Breast epithelium (tissue), 3 donors: ENCODE results near the gene KIF1B.

Experiments used
- POLR2A ChIP-seq: fragments of 450-650 bp; IDR thresholded peaks from one replicate; pipeline ENCODE4 v1.6.1; 2016; ENCODE audit warnings: antibody characterized with exemption, mild to moderate bottlenecking, moderate library complexity
- POLR2AphosphoS5 ChIP-seq, 3 donors: sonication (generic); formaldehyde crosslinking; IDR thresholded peaks; one replicate each; pipeline ENCODE4 v1.6.1; 2017; ENCODE audit warnings: antibody characterized with exemption in 3 of 3
- TF ChIP-seq, protein P1 (sequence below), 3 donors: fragments of 450-650 bp; IDR thresholded peaks; one replicate each; pipeline ENCODE4 v1.5.1; 2016 to 2017; ENCODE audit warnings: antibody characterized with exemption in 3 of 3, mild to moderate bottlenecking in 3 of 3, moderate library complexity in 3 of 3

DNA sequence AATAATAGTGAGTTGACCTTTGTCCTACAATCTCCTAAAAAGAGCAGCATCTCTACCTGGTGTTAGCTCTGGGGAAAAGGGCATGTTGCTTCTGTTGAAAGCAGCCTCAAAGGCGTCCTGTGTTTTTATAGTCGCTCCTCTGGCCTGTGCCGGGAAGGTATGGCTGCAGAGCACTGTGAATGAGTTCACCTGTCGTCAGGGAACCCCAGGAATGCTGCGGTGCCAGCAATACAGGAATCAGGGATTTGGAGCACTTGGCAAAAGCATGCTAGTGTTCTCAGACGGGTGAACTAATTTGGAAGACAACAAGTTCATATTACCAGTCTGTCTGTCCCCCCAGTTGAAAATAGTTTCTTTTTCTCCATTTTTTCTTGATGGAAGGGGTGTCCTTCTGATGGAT, 128.2 kb downstream of the KIF1B start:
- TF ChIP-seq, protein P1, sequence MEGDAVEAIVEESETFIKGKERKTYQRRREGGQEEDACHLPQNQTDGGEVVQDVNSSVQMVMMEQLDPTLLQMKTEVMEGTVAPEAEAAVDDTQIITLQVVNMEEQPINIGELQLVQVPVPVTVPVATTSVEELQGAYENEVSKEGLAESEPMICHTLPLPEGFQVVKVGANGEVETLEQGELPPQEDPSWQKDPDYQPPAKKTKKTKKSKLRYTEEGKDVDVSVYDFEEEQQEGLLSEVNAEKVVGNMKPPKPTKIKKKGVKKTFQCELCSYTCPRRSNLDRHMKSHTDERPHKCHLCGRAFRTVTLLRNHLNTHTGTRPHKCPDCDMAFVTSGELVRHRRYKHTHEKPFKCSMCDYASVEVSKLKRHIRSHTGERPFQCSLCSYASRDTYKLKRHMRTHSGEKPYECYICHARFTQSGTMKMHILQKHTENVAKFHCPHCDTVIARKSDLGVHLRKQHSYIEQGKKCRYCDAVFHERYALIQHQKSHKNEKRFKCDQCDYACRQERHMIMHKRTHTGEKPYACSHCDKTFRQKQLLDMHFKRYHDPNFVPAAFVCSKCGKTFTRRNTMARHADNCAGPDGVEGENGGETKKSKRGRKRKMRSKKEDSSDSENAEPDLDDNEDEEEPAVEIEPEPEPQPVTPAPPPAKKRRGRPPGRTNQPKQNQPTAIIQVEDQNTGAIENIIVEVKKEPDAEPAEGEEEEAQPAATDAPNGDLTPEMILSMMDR (IDR thresholded peaks at IDR 0.05), result no peak
- no peak for TF ChIP-seq POLR2AphosphoS5 (IDR thresholded peaks at IDR 0.05)
- TF ChIP-seq POLR2A, result no peak
